Activated T-cell treated with anti-CD3 and anti-CD28 coated beads, Interleukin-2, amount 50 U/mL, for 4 hours (primary cell): ENCODE data around the gene SLC23A1. TPM values are rescaled to one million over a fixed set of nuclear protein-coding genes. Genes with fewer than 3 reads are reported as not detected.
A peak's percentile ranks its signal among the peaks of the same experiment; 100 is the strongest.
"Not testable (repeated sequence)": the region's sequence is repeated elsewhere in the genome, so short reads cannot be mapped to it uniquely, and the experiment has no call there.

Experiments used
- ATAC-seq, 2 donors: fragments of 200-7000 bp; cut with Tn5 transposase; one replicate each; pipeline ENCODE4 v1.10.0; 2021
- DNase-seq: peaks from one replicate; pipeline ENCODE4 v3.0.0-alpha.2; 2020
- H3K27me3 Mint-ChIP-seq: one replicate; pipeline ENCODE4 v1.8.0; 2021; ENCODE audit warnings: low read depth, mixed read lengths
- H3K36me3 Mint-ChIP-seq: one replicate; pipeline ENCODE4 v1.8.0; 2022; ENCODE audit warnings: mixed read lengths; ENCODE audit not compliant: insufficient read depth
- H3K4me1 Mint-ChIP-seq: one replicate; pipeline ENCODE4 v1.8.0; 2021; ENCODE audit warnings: low read depth, mixed read lengths
- H3K4me3 Mint-ChIP-seq: one replicate; pipeline ENCODE4 v1.8.0; 2021; ENCODE audit warnings: mild to moderate bottlenecking, moderate library complexity, mixed read lengths
- H3K9me3 Mint-ChIP-seq: one replicate; pipeline ENCODE4 v1.8.0; 2021; ENCODE audit warnings: mixed read lengths
- total RNA-seq, 3 donors: library from RNA; stranded (reverse); gene quantifications; one replicate each; pipeline ENCODE4 v1.2.1, GENCODE V29; 2021

The SLC23A1 gene
- total RNA-seq, 3 donors from 2014 or later, result not detected

DNA sequence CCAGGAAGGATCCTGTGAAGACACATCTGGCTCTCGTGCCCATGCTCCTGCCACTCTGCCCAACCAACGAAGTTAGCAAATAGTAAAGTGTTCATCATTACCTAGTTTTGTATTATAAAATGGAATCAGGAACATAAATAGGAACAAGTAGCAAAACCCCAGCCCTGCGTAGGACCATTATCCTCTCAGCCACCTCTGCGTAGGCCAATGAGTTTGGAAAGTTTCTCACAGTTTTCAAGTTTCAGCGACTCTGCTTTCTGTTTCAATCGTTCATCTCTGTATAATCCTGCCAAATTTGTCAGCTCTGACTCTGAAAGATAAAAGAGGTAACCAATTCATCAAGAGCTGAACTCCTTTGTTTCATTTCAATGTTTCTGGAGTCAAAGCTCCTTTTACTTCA lies 30.9 kb upstream of the SLC23A1 start:
- no peaks in the 10 kb centered on the region for H3K27me3 Mint-ChIP-seq
- peaks cover 38% of the 10 kb centered on the region for H3K4me1 Mint-ChIP-seq
- H3K9me3 Mint-ChIP-seq, result no peaks in the 10 kb centered on the region
- ATAC-seq (peak; percentile 77 to 80), DNase-seq (no peak)
- H3K4me3 Mint-ChIP-seq, result peak overlapping the region; percentile 41
- H3K36me3 Mint-ChIP-seq, result peaks cover 5% of the 10 kb centered on the region

- no peak for ATAC-seq
- H3K36me3 Mint-ChIP-seq, result peaks cover 3% of the 10 kb centered on the region
- H3K4me1 Mint-ChIP-seq, result peaks cover 38% of the 10 kb centered on the region
- no peaks in the 10 kb centered on the region for H3K27me3 Mint-ChIP-seq
- H3K4me3 Mint-ChIP-seq, result no peak overlapping the region
- H3K9me3 Mint-ChIP-seq, result no peaks in the 10 kb centered on the region
- DNase-seq, result no peak
These were observed 30.1 kb upstream of the SLC23A1 start for GRCh38 chr5:139413153-139413552.

- ATAC-seq (no peak), DNase-seq (no peak)
- H3K9me3 Mint-ChIP-seq, result no peaks in the 10 kb centered on the region
- H3K4me3 Mint-ChIP-seq, result no peak overlapping the region
- no peaks in the 10 kb centered on the region for H3K27me3 Mint-ChIP-seq
- peaks cover 43% of the 10 kb centered on the region for H3K4me1 Mint-ChIP-seq
- peaks cover 3% of the 10 kb centered on the region for H3K36me3 Mint-ChIP-seq
These were observed 28.1 kb upstream of the SLC23A1 start for GRCh38 chr5:139410993-139411828.

- no peaks in the 10 kb centered on the region for H3K9me3 Mint-ChIP-seq
These were observed 27.3 kb upstream of the SLC23A1 start for GRCh38 chr5:139410121-139410992.

DNA sequence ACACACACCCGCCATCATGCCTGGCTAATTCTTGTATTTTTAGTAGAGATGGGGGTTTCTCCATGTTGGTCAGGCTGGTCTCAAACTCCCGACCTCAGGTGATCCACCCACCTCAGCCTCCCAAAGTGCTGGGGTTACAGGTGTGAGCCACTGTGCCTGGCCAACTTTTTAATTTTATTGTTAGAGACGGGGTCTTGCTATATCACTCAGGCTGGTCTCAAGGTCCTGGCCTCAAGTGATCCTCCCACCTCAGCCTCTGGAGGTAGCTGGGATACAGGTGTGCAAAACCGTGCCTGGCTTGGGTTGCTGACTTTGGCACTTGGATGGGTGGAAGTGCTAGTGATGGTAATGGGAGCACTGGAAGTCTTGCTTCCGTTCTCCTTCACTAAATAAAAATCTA lies 26.0 kb upstream of the SLC23A1 start:
- ATAC-seq, H3K36me3 Mint-ChIP-seq, H3K4me3 Mint-ChIP-seq, DNase-seq, H3K9me3 Mint-ChIP-seq, H3K27me3 Mint-ChIP-seq: not testable (repeated sequence)
- peaks cover 29% of the 10 kb centered on the region for H3K4me1 Mint-ChIP-seq

More at GRCh38 chr5:139410121-139410992, 27.3 kb upstream of the SLC23A1 start:
- H3K4me3 Mint-ChIP-seq, result no peak overlapping the region
- DNase-seq, result no peak
- H3K27me3 Mint-ChIP-seq, result no peaks in the 10 kb centered on the region
- ATAC-seq, result no peak
- H3K36me3 Mint-ChIP-seq, result peaks cover 3% of the 10 kb centered on the region
- peaks cover 35% of the 10 kb centered on the region for H3K4me1 Mint-ChIP-seq

DNA sequence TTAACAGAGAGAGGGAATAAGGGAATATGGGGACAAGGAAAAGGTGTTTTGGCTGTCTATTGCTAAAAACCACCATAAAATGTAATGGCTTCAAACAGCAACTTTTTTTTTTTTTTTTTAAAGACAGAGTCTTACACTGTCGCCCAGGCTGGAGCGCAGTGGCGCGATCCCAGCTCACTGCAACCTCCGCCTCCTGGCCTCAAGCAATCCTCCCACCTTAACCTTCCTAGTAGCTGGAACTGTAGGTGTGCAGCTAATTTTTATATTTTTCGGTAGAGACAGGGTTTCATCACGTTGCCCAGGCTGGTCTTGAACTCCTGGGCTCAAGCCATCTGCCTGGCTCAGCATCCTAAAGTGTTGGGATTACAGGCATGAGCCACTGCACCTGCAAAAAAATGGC lies 25.1 kb upstream of the SLC23A1 start:
- Mint-ChIP-seq H3K4me1 (peaks cover 29% of the 10 kb centered on the region), H3K4me3 (no peak overlapping the region)

GRCh38 chr5:139407517-139407916 lies 24.4 kb upstream of the SLC23A1 start:
- ATAC-seq, result no peak
- H3K36me3 Mint-ChIP-seq, result peaks cover 3% of the 10 kb centered on the region

More for the DNA sequence above, 25.1 kb upstream of the SLC23A1 start:
- Mint-ChIP-seq H3K36me3 (peaks cover 3% of the 10 kb centered on the region), H3K27me3 (no peaks in the 10 kb centered on the region), H3K9me3 (no peaks in the 10 kb centered on the region)
- DNase-seq (no peak), ATAC-seq (no peak)

DNA sequence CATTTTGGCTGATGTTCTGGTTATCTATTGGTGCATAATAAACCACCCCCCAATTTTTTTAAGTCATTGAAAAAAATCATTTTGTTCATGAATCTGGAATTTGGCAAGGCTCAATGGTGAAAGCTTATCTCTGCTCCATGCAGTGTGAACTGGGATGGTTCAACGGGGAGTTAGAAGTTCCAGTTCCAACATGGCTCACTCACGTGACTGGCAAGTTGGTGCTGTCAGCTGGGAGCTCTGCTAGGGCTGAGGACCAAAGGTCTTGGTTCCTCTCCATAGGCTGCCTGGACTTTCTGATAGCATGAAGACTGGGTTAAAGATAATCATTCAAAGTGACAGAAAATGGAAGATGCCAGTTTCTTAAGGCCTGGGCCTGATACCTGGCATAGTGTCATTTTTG lies 23.9 kb upstream of the SLC23A1 start:
- H3K36me3 Mint-ChIP-seq, result peaks cover 3% of the 10 kb centered on the region
- no peaks in the 10 kb centered on the region for H3K9me3 Mint-ChIP-seq
- peaks cover 34% of the 10 kb centered on the region for H3K4me1 Mint-ChIP-seq
- H3K4me3 Mint-ChIP-seq, result no peak overlapping the region
- H3K27me3 Mint-ChIP-seq, result no peaks in the 10 kb centered on the region
- ATAC-seq, result no peak
- DNase-seq, result no peak

More at GRCh38 chr5:139407517-139407916, 24.4 kb upstream of the SLC23A1 start:
- DNase-seq, result no peak
- Mint-ChIP-seq H3K4me1 (peaks cover 31% of the 10 kb centered on the region), H3K27me3 (no peaks in the 10 kb centered on the region), H3K4me3 (no peak overlapping the region), H3K9me3 (no peaks in the 10 kb centered on the region)

DNA sequence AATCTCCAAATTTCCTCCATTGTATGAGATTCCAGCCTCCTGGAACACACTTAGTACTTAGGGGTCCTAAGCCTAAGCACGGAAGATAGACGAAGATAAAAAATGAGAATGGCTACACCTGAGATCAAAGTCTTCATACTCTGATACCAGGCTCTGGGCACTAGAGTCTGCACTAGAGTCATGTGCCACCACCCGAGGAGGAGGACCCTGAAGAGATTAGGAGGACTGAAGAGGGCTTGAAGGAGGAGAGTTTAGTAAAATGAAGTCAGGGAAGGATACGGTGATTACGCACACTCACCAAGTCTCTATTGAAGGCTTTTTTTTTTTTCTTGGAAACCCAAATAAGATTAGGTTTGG lies 21.4 kb upstream of the SLC23A1 start:
- Mint-ChIP-seq H3K4me1 (peaks cover 35% of the 10 kb centered on the region), H3K4me3 (peak overlapping the region; percentile 87), H3K9me3 (no peaks in the 10 kb centered on the region), H3K36me3 (peaks cover under 1% of the 10 kb centered on the region), H3K27me3 (no peaks in the 10 kb centered on the region)
- no peak for ATAC-seq
- no peak for DNase-seq

DNA sequence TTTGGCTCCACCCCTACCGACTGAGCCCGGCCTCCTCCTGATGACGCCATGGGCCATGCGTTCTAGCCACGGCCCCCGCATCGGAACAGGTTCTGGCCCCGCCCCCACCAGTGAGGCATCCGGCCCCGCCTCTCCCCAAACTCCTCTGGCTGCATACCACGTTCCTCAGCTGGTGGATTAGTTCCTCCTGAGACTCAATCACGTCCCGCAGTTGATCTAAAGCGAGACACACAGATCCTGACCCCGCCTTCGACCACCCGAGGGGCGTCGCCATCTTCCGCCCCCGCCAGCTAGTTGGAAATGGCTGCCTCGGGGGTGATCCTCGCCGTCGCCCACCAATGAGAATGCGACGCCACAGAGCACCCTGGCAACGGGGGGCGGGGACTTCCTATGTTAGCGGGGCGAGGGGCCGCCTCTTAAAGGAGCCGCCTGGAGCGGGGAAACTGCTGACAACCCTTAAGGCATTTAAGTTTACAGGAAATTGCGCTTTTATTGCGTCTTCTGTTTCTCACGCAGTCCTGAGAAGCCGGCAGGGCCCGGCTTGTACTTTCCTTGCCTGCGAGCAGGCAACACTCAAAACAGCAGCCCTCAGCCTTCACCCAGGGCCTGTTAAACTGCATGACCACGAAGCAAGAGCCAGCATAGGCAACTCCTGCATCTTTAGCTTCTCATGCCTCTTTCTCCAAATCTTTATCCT lies 20.8 kb upstream of the SLC23A1 start, which contains the start of gene SPATA24:
SPATA24 (minus strand) TSS at position 303 of the 697 bp plus-strand sequence; CDS start at position 274, 29 bp downstream.
- Mint-ChIP-seq H3K36me3 (peaks cover 4% of the 10 kb centered on the region), H3K27me3 (no peaks in the 10 kb centered on the region), H3K4me1 (peaks cover 39% of the 10 kb centered on the region), H3K4me3 (peak within 1 kb of the TSS; percentile 87), H3K9me3 (no peaks in the 10 kb centered on the region)
- DNase-seq, result peak; percentile 97
- peak; percentile 90 to 94 for ATAC-seq

- H3K4me1 Mint-ChIP-seq, result peaks cover 39% of the 10 kb centered on the region
- no peaks in the 10 kb centered on the region for H3K9me3 Mint-ChIP-seq
- H3K27me3 Mint-ChIP-seq, result no peaks in the 10 kb centered on the region
- H3K36me3 Mint-ChIP-seq, result peaks cover 4% of the 10 kb centered on the region
- DNase-seq (no peak), ATAC-seq (no peak)
- H3K4me3 Mint-ChIP-seq, result peak overlapping the region; percentile 87
These were observed 20.3 kb upstream of the SLC23A1 start for GRCh38 chr5:139403418-139403786.

- DNase-seq (no peak), ATAC-seq (no peak)
- peaks cover 35% of the 10 kb centered on the region for H3K4me1 Mint-ChIP-seq
- H3K9me3 Mint-ChIP-seq, result no peaks in the 10 kb centered on the region
- H3K27me3 Mint-ChIP-seq, result no peaks in the 10 kb centered on the region
- peak overlapping the region; percentile 87 for H3K4me3 Mint-ChIP-seq
- H3K36me3 Mint-ChIP-seq, result peaks cover 4% of the 10 kb centered on the region
These were observed 19.6 kb upstream of the SLC23A1 start for GRCh38 chr5:139402561-139403158.

DNA sequence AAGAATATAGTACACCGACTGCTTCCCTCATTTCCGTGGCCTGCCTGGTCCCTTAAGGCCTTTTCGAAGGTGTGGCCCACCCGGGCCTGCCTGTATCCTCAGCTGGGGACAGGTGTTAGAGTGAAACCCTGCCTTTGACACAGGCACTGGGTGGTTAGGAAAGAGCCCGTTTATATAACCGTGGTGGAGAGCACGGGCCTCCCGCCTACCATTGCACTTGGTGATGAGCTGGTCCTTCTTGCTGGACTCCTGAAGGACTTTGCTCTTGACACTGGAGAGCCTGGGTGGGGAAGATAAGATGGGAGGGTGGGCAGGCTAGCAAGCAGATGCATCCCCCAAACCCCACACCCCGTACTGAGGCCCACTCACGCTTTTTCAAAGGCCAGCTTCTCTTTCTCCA lies 18.4 kb upstream of the SLC23A1 start:
- H3K27me3 Mint-ChIP-seq, result no peaks in the 10 kb centered on the region
- H3K9me3 Mint-ChIP-seq, result no peaks in the 10 kb centered on the region
- H3K4me3 Mint-ChIP-seq, result no peak overlapping the region
- no peak for ATAC-seq
- H3K36me3 Mint-ChIP-seq, result peaks cover 4% of the 10 kb centered on the region
- H3K4me1 Mint-ChIP-seq, result peaks cover 30% of the 10 kb centered on the region
- no peak for DNase-seq
